ENCODE measurements around the gene PPM1L.

DNA sequence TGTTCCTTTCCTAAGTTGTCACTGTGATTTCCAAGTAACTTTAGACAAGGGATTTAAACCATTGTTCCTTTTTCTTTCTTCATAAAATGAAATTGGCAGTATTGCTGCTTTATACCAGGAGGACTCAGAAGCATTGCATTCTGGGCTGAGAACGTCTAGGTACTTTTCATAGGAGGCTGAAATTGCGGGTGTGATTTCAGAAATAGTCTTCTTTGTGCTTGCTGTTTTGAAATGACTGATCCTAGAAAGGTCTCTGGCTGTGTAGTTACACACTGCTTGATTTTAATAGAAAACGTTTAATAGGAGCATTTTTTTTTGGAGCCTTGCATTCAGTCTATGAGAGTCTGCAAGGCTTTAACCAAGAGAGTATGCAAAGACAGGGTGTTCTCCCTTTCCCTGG, 56.3 kb downstream of the PPM1L start:
- TF ChIP-seq, protein P1, sequence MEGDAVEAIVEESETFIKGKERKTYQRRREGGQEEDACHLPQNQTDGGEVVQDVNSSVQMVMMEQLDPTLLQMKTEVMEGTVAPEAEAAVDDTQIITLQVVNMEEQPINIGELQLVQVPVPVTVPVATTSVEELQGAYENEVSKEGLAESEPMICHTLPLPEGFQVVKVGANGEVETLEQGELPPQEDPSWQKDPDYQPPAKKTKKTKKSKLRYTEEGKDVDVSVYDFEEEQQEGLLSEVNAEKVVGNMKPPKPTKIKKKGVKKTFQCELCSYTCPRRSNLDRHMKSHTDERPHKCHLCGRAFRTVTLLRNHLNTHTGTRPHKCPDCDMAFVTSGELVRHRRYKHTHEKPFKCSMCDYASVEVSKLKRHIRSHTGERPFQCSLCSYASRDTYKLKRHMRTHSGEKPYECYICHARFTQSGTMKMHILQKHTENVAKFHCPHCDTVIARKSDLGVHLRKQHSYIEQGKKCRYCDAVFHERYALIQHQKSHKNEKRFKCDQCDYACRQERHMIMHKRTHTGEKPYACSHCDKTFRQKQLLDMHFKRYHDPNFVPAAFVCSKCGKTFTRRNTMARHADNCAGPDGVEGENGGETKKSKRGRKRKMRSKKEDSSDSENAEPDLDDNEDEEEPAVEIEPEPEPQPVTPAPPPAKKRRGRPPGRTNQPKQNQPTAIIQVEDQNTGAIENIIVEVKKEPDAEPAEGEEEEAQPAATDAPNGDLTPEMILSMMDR (IDR thresholded peaks at IDR 0.05), result no peak
- no peak for TF ChIP-seq POLR2A (IDR thresholded peaks at IDR 0.05)
